ENCODE data around the gene BMAL1.
A peak's percentile ranks its signal among the peaks of the same experiment; 100 is the strongest.
"Not testable (repeated sequence)": the region's sequence is repeated elsewhere in the genome, so short reads cannot be mapped to it uniquely, and the experiment has no call there.

BMAL1 gene

DNA sequence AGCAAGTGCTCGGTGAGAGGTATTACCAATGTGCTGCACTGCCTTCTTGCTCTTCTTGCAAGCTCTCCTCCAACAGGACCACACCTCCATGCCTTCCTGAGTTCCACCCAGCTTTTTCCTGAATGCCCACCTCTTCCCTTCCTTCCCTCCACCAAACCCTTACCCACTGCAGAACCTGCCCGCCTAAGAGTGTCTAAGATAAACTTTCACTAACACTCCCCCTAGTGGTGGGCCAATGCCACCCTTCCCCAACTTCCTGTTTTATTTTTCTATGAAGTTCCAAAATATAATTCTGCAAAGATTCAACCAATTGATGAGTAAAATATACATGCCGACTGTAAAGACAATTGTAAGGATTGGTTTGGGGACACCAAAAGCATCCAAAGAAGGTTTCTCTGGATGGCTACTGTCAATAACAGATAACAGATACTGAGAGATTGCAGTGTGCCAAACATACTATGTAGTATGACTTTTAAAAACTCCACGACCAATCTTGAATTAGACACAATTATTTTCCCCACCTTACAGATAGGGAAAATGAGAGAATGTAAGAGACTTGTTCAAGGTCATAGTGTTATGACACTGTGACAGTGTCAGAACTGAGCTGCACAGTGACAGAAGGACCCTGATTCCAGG, 38.6 kb upstream of the BMAL1 start:
- no peak overlapping the region for H3K4me2 ChIP-seq
- H3K36me3 ChIP-seq = no peaks in the 10 kb centered on the region
- no peak overlapping the region for H3K4me3 ChIP-seq
- H3K9ac ChIP-seq = no peak overlapping the region
- TF ChIP-seq Cebpa-rat (IDR thresholded peaks at IDR 0.05) = no peak
- H4K20me1 ChIP-seq = no peaks in the 10 kb centered on the region
- no peak overlapping the region for H3K27ac ChIP-seq
- no peaks in the 10 kb centered on the region for H3K27me3 ChIP-seq
- H3K4me1 ChIP-seq = no peaks in the 10 kb centered on the region
- peaks cover 0 to 9% (median 7%) of the 10 kb centered on the region in 11 experiments; a peak in 9 of 22 replicates for H3K9me3 ChIP-seq (replicated peaks in 1 of 11)

DNA sequence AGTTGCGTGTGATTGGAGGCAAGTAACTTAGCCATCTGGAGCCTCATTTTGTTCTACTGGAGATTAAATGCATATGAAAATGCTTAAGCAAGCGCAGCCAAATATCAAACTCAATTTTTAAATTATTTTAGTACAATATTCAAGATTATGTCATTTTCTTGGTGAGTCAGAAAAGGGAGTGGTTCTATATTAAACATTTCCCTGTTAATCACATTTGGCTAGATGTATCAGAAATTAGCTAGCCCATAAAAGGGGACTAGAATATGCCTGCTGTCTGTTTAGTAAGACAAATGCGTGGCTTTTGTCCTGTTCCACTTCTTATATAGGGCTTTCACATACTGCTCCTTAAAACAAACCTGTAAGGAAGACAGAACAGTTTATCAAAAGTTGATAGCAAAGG, 35.0 kb upstream of the BMAL1 start:
- H3K4me2 ChIP-seq = no peak overlapping the region
- no peak for TF ChIP-seq Cebpa-rat (IDR thresholded peaks at IDR 0.05)
- no peak overlapping the region for H3K4me3 ChIP-seq
- no peaks in the 10 kb centered on the region for H4K20me1 ChIP-seq
- no peaks in the 10 kb centered on the region for H3K4me1 ChIP-seq
- no peak overlapping the region for H3K9ac ChIP-seq
- no peaks in the 10 kb centered on the region for H3K9me3 ChIP-seq (replicated peaks in 1 of 11)
- H3K27ac ChIP-seq = no peak overlapping the region
- no peaks in the 10 kb centered on the region for H3K36me3 ChIP-seq
- H3K27me3 ChIP-seq = no peaks in the 10 kb centered on the region

DNA sequence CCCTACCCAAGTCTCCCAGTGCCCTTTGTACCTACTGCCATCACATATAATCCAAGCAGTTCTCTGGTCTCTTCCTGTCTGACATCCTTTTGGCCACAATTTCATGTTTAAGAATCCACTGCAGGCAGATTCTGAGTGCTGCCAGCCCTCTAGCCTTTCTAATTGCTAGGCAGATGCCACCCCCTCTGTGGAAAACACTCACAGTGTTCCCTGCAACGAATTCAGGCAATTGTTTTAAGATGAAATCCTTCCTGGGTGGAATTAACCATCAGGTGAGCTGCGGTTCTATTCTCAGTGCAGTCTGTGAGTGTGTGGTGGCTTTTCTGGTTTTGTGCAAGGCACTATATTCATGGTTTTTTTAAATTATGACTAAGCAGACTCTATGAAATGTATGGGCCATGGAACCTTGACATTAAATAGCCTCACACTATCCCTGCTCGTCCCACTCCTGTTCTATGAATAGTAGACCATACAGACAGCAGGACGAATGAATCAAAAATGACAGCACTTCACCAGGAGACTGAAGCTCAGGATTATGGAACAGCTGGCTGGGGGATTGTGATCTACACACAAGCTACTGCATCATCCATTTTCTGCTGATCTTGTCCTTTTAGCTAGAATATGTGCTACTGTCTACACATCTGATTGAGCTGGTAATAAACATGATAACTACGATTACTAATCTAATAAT, 29.8 kb upstream of the BMAL1 start:
- H3K9ac ChIP-seq = no peak overlapping the region
- H3K4me1 ChIP-seq = peaks cover 0 to 4% (median 0%) of the 10 kb centered on the region in 10 experiments; a peak in 3 of 20 replicates
- no peaks in the 10 kb centered on the region for H3K9me3 ChIP-seq (replicated peaks in 1 of 11)
- no peak for TF ChIP-seq Cebpa-rat (IDR thresholded peaks at IDR 0.05)
- no peak overlapping the region for H3K4me3 ChIP-seq
- H3K36me3 ChIP-seq = no peaks in the 10 kb centered on the region
- H3K27me3 ChIP-seq = no peaks in the 10 kb centered on the region
- H4K20me1 ChIP-seq = no peaks in the 10 kb centered on the region
- no peak overlapping the region for H3K27ac ChIP-seq
- H3K4me2 ChIP-seq = no peak overlapping the region

DNA sequence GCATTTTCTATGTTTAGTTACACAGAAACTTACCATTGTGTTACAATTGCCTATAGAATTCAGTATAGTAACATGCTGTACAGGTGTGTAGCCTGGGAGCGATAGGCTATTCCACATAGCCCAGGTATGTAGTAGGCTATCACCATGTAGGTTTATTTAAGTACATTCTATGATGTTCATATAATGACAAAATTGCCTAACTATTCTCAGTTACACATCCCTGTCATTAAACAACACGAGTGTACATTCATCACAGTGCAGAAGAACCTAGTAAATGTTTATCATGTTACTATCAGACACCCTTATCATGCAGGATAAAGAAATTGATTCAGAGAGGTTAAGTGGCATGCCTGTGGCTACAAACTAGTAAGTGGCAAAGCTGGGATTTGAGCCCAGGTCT, 28.4 kb upstream of the BMAL1 start:
- Histone ChIP-seq H3K4me2 (no peak overlapping the region), H3K36me3 (no peaks in the 10 kb centered on the region), H3K27ac (no peak overlapping the region), H3K9ac (no peak overlapping the region), H4K20me1 (no peaks in the 10 kb centered on the region), H3K27me3 (no peaks in the 10 kb centered on the region), H3K9me3 (replicated peaks in 1 of 11) (no peaks in the 10 kb centered on the region), H3K4me3 (no peak overlapping the region), H3K4me1 (peaks cover 0 to 17% (median 5%) of the 10 kb centered on the region in 10 experiments; a peak in 11 of 20 replicates)
- peak in 2 of 11 experiments; percentile 49 to 64; a peak in 2 of 22 replicates for TF ChIP-seq Cebpa-rat (IDR thresholded peaks at IDR 0.05)

DNA sequence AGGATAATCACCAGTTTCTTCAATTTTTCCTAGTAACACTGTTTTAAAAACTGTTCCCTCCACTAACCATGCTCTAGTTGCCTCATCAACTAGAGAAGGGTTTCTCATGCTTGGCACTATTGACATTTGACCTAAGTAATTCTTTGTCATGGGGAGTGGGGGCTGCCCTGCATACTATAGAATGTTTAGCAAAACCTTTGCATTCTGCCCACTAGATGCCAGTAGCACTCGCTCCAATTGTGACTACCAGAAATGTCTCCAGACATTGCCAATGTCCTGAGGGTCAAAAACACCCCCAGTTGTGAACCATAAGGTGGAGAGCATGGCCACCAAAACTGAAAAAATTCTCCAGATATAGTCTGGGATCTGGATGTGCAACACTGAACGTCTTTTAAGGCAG, 27.6 kb upstream of the BMAL1 start:
- Histone ChIP-seq H3K9me3 (replicated peaks in 1 of 11) (no peaks in the 10 kb centered on the region), H3K4me3 (no peak overlapping the region), H3K36me3 (no peaks in the 10 kb centered on the region), H3K9ac (no peak overlapping the region), H3K4me1 (peaks cover 0 to 21% (median 5%) of the 10 kb centered on the region in 10 experiments; a peak in 11 of 20 replicates), H4K20me1 (no peaks in the 10 kb centered on the region), H3K4me2 (no peak overlapping the region), H3K27me3 (no peaks in the 10 kb centered on the region), H3K27ac (no peak overlapping the region)
- TF ChIP-seq Cebpa-rat (IDR thresholded peaks at IDR 0.05) = no peak

DNA sequence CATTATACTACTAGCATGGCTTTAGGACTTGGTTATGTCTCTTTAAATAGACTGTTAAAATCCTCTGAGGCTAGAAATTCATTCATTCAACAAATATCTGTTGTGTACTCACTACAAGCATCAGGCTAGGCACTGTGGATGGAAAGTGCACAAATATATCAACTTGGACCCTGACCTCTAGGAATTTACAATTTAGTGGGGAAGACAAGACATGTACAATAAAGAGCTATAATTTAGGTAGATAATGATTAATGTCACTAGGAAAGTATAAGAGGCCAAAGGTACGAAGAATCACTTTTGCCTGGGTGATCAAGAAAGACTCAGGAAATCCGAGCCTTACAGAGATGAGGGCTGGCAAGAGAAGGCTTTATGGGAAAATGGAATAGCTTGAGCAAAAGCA, 25.6 kb upstream of the BMAL1 start:
- H3K36me3 ChIP-seq = no peaks in the 10 kb centered on the region
- no peak overlapping the region for H3K27ac ChIP-seq
- H3K4me1 ChIP-seq = peaks cover 0 to 21% (median 5%) of the 10 kb centered on the region in 10 experiments; a peak in 11 of 20 replicates
- H3K9me3 ChIP-seq (replicated peaks in 1 of 11) = no peaks in the 10 kb centered on the region
- no peaks in the 10 kb centered on the region for H4K20me1 ChIP-seq
- no peak overlapping the region for H3K9ac ChIP-seq
- H3K27me3 ChIP-seq = no peaks in the 10 kb centered on the region
- TF ChIP-seq Cebpa-rat (IDR thresholded peaks at IDR 0.05) = no peak
- H3K4me3 ChIP-seq = no peak overlapping the region
- H3K4me2 ChIP-seq = no peak overlapping the region

DNA sequence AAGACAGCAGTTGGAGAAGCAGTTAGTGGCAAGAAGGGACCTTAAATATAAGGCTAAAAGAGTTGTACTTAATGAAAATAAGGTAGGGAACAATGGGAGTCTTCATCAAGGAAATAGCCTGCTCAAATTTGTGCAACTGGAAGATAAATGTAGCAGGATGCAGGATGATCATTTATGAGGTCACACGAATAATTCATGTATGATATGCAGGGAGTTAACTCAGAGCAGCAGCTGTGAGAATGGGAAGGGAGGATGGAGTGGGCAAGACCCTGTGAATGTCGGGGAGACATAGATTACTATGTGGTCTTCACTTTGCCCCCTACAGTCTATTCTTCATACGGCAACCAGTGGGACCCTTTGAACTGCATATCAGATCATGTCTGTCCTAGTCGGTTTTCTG, 25.2 kb upstream of the BMAL1 start:
- no peak overlapping the region for H3K27ac ChIP-seq
- no peak for TF ChIP-seq Cebpa-rat (IDR thresholded peaks at IDR 0.05)
- no peak overlapping the region for H3K4me2 ChIP-seq
- H3K9ac ChIP-seq = no peak overlapping the region
- no peaks in the 10 kb centered on the region for H3K9me3 ChIP-seq (replicated peaks in 1 of 11)
- peaks cover 0 to 21% (median 5%) of the 10 kb centered on the region in 10 experiments; a peak in 11 of 20 replicates for H3K4me1 ChIP-seq
- H3K36me3 ChIP-seq = no peaks in the 10 kb centered on the region
- no peak overlapping the region for H3K4me3 ChIP-seq
- H3K27me3 ChIP-seq = no peaks in the 10 kb centered on the region
- H4K20me1 ChIP-seq = no peaks in the 10 kb centered on the region

DNA sequence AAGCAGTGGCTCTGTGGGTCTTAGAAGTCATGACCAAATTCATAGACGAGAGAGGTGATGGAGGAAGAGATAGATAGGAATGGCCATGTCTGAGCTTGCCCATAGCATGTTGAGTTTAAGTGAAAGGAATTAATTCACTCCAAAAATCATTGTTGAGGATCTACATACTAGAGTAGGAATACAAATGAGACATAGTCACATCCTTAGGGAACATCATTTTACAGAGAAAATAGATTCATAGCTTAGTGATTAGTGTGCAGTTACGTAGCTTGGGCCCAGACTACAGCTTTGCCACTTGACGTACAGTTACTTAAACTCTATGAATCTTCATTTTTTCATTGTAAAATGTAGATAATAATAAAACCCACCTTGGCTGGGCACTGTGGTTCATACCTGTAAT, 21.4 kb upstream of the BMAL1 start:
- Histone ChIP-seq H3K9me3 (replicated peaks in 1 of 11) (no peaks in the 10 kb centered on the region), H3K4me1 (peaks cover 0 to 28% (median 5%) of the 10 kb centered on the region in 10 experiments; a peak in 11 of 20 replicates), H3K27me3 (no peaks in the 10 kb centered on the region), H3K9ac (no peak overlapping the region), H3K4me3 (no peak overlapping the region), H3K27ac (no peak overlapping the region), H4K20me1 (no peaks in the 10 kb centered on the region), H3K4me2 (no peak overlapping the region), H3K36me3 (no peaks in the 10 kb centered on the region)
- TF ChIP-seq Cebpa-rat (IDR thresholded peaks at IDR 0.05) = no peak

DNA sequence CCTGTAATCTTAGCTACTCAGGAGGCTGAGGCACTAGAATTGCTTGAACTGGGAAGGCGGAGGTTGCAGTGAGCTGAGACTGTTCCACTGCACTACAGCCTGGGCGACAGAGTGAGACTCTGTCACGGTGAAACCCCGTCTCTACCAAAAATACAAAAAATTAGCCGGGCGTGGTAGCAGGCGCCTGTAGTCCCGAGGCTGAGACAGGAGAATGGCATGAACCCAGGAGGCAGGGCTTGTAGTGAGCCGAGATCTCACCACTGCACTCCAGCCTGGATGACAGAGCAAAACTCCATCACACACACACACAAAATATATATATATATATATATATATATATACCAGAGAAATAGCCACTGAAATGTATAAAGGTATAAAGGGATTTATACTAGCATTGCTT, 19.5 kb upstream of the BMAL1 start:
- not testable (repeated sequence) for H3K36me3 ChIP-seq; H3K27me3 ChIP-seq; H3K9me3 ChIP-seq (replicated peaks in 1 of 11); H3K27ac ChIP-seq; H3K4me3 ChIP-seq; H4K20me1 ChIP-seq; H3K9ac ChIP-seq; H3K4me2 ChIP-seq
- peaks cover 0 to 24% (median 5%) of the 10 kb centered on the region in 10 experiments; a peak in 11 of 20 replicates for H3K4me1 ChIP-seq

DNA sequence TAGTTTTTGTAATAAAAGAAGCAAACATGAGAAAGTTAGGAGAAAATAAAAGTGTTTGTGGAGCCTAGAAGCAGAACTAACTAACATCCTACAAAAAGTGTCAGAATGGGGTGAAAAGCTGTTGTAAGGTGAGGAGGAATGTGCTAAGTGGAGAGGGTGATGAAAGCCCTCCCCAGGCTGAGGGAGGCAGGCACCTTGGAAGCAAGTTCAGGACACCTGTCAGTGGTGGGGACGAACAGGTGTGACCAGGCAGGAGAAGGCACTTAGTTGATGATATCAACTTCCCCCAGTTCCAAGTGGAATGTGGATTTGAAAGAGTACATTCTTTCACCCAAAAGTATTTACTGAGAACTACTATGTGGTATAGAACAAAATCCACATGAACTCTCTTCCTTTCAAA, 18.7 kb upstream of the BMAL1 start:
- Histone ChIP-seq H3K4me3 (no peak overlapping the region), H3K9ac (no peak overlapping the region), H3K4me1 (peaks cover 0 to 18% (median 2%) of the 10 kb centered on the region in 10 experiments; a peak in 9 of 20 replicates), H3K27me3 (no peaks in the 10 kb centered on the region), H3K9me3 (replicated peaks in 1 of 11) (no peaks in the 10 kb centered on the region), H3K27ac (no peak overlapping the region), H3K36me3 (no peaks in the 10 kb centered on the region), H4K20me1 (no peaks in the 10 kb centered on the region), H3K4me2 (no peak overlapping the region)
- no peak for TF ChIP-seq Cebpa-rat (IDR thresholded peaks at IDR 0.05)

All from BLaER1 treated with 17β-estradiol and CSF1 and Interleukin-3, amounts not matched to agents 10 nM and 100 nM (cell line).